AG09309 (cell line): ENCODE results near the gene KHDRBS1.

ENCODE experiments used
- DNase-seq: peaks from one replicate; pipeline ENCODE4 v3.0.0-alpha.2; 2010; ENCODE audit warnings: low read depth
- H3K4me3 ChIP-seq: 2 replicates; pipeline ENCODE4 v1.5.1; 2011; ENCODE audit warnings: mild to moderate bottlenecking, low read depth, low read length, moderate library complexity; ENCODE audit not compliant: control insufficient read depth
- CTCF ChIP-seq: IDR thresholded peaks from 2 replicates; pipeline ENCODE4 v1.5.1; 2011; ENCODE audit warnings: mild to moderate bottlenecking, low read depth, low read length, inconsistent platforms; ENCODE audit not compliant: insufficient read depth, control insufficient read depth; ENCODE audit errors: missing control alignments

Gene KHDRBS1

GRCh38 chr1:31980835-31981455 is 32.7 kb upstream of the KHDRBS1 start:
- no peak for DNase-seq
- no peak for TF ChIP-seq CTCF
- no peak overlapping the region for H3K4me3 ChIP-seq

- no peak for TF ChIP-seq CTCF
- no peak for DNase-seq
- no peak overlapping the region for H3K4me3 ChIP-seq
These were observed 32.2 kb upstream of the KHDRBS1 start for GRCh38 chr1:31981456-31981839.

GRCh38 chr1:31981972-31982371 is 31.7 kb upstream of the KHDRBS1 start:
- H3K4me3 ChIP-seq: no peak overlapping the region
- no peak for TF ChIP-seq CTCF
- DNase-seq: no peak

GRCh38 chr1:31984419-31985347 is 29.0 kb upstream of the KHDRBS1 start:
- no peak for DNase-seq
- no peak overlapping the region for H3K4me3 ChIP-seq

GRCh38 chr1:31985430-31985829 is 28.2 kb upstream of the KHDRBS1 start:
- no peak for TF ChIP-seq CTCF
- DNase-seq: no peak
- no peak overlapping the region for H3K4me3 ChIP-seq

More at GRCh38 chr1:31984419-31985347, 29.0 kb upstream of the KHDRBS1 start:
- no peak for TF ChIP-seq CTCF

- no peak for TF ChIP-seq CTCF
- no peak for DNase-seq
- no peak overlapping the region for H3K4me3 ChIP-seq
These were observed 26.5 kb upstream of the KHDRBS1 start for GRCh38 chr1:31987135-31987619.
